Tibial nerve (tissue), 3 donors: Measurements from ENCODE around the gene GSTA2.

Source experiments
- CTCF ChIP-seq, 5 experiments: fragments of 200-600 bp in 3 of 5; fragments of 450-650 bp in 2 of 5; sonication (generic) in 3 of 5; IDR thresholded peaks; one replicate each; pipeline ENCODE4 v1.5.1; 2016 to 2019; ENCODE audit warnings: antibody characterized with exemption in 5 of 5, mild to moderate bottlenecking in 3 of 5, moderate library complexity in 2 of 5
- POLR2A ChIP-seq, 2 donors: fragments of 450-650 bp; IDR thresholded peaks; one replicate each; pipeline ENCODE4 v1.6.1; 2017; ENCODE audit warnings: antibody characterized with exemption in 2 of 2, mild to moderate bottlenecking in 2 of 2, moderate library complexity in 2 of 2

GRCh38 chr6:52731719-52732118 lies 31.6 kb downstream of the GSTA2 start:
- TF ChIP-seq POLR2A (IDR thresholded peaks at IDR 0.05) (no peak), CTCF (IDR thresholded peaks at IDR 0.05) (no peak)
